ENCODE results near the gene FITM1. TPM values are rescaled to one million over a fixed set of nuclear protein-coding genes. Genes with fewer than 3 reads are reported as not detected.

FITM1 gene
- total RNA-seq, 1 donor from 2014 or later, result 0.59 TPM

- Mint-ChIP-seq H3K27ac (ENCODE audit: unreplicated experiment) (no peak overlapping the region), H3K9me3 (ENCODE audit: unreplicated experiment) (no peaks in the 10 kb centered on the region), H3K36me3 (ENCODE audit: low read depth, unreplicated experiment) (peaks cover 6% of the 10 kb centered on the region), H3K27me3 (ENCODE audit: unreplicated experiment) (peaks cover 11% of the 10 kb centered on the region), H3K4me1 (ENCODE audit: unreplicated experiment) (peaks cover 26% of the 10 kb centered on the region), H3K4me3 (ENCODE audit: unreplicated experiment) (no peak overlapping the region)
- no peak for DNase-seq (ENCODE audit: low spot score)
- TF ChIP-seq, protein P1, sequence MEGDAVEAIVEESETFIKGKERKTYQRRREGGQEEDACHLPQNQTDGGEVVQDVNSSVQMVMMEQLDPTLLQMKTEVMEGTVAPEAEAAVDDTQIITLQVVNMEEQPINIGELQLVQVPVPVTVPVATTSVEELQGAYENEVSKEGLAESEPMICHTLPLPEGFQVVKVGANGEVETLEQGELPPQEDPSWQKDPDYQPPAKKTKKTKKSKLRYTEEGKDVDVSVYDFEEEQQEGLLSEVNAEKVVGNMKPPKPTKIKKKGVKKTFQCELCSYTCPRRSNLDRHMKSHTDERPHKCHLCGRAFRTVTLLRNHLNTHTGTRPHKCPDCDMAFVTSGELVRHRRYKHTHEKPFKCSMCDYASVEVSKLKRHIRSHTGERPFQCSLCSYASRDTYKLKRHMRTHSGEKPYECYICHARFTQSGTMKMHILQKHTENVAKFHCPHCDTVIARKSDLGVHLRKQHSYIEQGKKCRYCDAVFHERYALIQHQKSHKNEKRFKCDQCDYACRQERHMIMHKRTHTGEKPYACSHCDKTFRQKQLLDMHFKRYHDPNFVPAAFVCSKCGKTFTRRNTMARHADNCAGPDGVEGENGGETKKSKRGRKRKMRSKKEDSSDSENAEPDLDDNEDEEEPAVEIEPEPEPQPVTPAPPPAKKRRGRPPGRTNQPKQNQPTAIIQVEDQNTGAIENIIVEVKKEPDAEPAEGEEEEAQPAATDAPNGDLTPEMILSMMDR (IDR thresholded peaks at IDR 0.05; ENCODE audit: unreplicated experiment), result no peak
These were observed 474 bp downstream of the FITM1 start for GRCh38 chr14:24130717-24131548.

GRCh38 chr14:24131549-24131966 lies 1.1 kb downstream of the FITM1 start:
- Mint-ChIP-seq H3K9me3 (ENCODE audit: unreplicated experiment) (no peaks in the 10 kb centered on the region), H3K36me3 (ENCODE audit: low read depth, unreplicated experiment) (peaks cover 6% of the 10 kb centered on the region), H3K4me3 (ENCODE audit: unreplicated experiment) (no peak overlapping the region), H3K4me1 (ENCODE audit: unreplicated experiment) (peaks cover 26% of the 10 kb centered on the region), H3K27ac (ENCODE audit: unreplicated experiment) (no peak overlapping the region), H3K27me3 (ENCODE audit: unreplicated experiment) (peaks cover 11% of the 10 kb centered on the region)
- TF ChIP-seq, protein P1 (IDR thresholded peaks at IDR 0.05; ENCODE audit: unreplicated experiment), result no peak
- DNase-seq (ENCODE audit: low spot score), result no peak

GRCh38 chr14:24132061-24132685 lies 1.7 kb downstream of the FITM1 start:
- H3K9me3 Mint-ChIP-seq (ENCODE audit: unreplicated experiment), result no peaks in the 10 kb centered on the region
- H3K4me3 Mint-ChIP-seq (ENCODE audit: unreplicated experiment), result no peak overlapping the region
- DNase-seq (ENCODE audit: low spot score), result no peak
- no peak overlapping the region for H3K27ac Mint-ChIP-seq (ENCODE audit: unreplicated experiment)
- peaks cover 11% of the 10 kb centered on the region for H3K27me3 Mint-ChIP-seq (ENCODE audit: unreplicated experiment)
- peaks cover 26% of the 10 kb centered on the region for H3K4me1 Mint-ChIP-seq (ENCODE audit: unreplicated experiment)
- H3K36me3 Mint-ChIP-seq (ENCODE audit: low read depth, unreplicated experiment), result peaks cover 6% of the 10 kb centered on the region
- TF ChIP-seq, protein P1 (IDR thresholded peaks at IDR 0.05; ENCODE audit: unreplicated experiment), result no peak

GRCh38 chr14:24132976-24133375 lies 2.5 kb downstream of the FITM1 start:
- DNase-seq (ENCODE audit: low spot score), result no peak
- H3K4me3 Mint-ChIP-seq (ENCODE audit: unreplicated experiment), result no peak overlapping the region
- peaks cover 6% of the 10 kb centered on the region for H3K36me3 Mint-ChIP-seq (ENCODE audit: low read depth, unreplicated experiment)
- peaks cover 11% of the 10 kb centered on the region for H3K27me3 Mint-ChIP-seq (ENCODE audit: unreplicated experiment)
- no peak overlapping the region for H3K27ac Mint-ChIP-seq (ENCODE audit: unreplicated experiment)
- peaks cover 26% of the 10 kb centered on the region for H3K4me1 Mint-ChIP-seq (ENCODE audit: unreplicated experiment)
- TF ChIP-seq, protein P1 (IDR thresholded peaks at IDR 0.05; ENCODE audit: unreplicated experiment), result no peak
- H3K9me3 Mint-ChIP-seq (ENCODE audit: unreplicated experiment), result no peaks in the 10 kb centered on the region

GRCh38 chr14:24133735-24134134 lies 3.3 kb downstream of the FITM1 start:
- TF ChIP-seq, protein P1 (IDR thresholded peaks at IDR 0.05; ENCODE audit: unreplicated experiment), result no peak
- no peak for DNase-seq (ENCODE audit: low spot score)
- Mint-ChIP-seq H3K4me3 (ENCODE audit: unreplicated experiment) (no peak overlapping the region), H3K36me3 (ENCODE audit: low read depth, unreplicated experiment) (peaks cover 6% of the 10 kb centered on the region), H3K27ac (ENCODE audit: unreplicated experiment) (no peak overlapping the region), H3K4me1 (ENCODE audit: unreplicated experiment) (peaks cover 26% of the 10 kb centered on the region), H3K27me3 (ENCODE audit: unreplicated experiment) (peaks cover 13% of the 10 kb centered on the region), H3K9me3 (ENCODE audit: unreplicated experiment) (no peaks in the 10 kb centered on the region)

All from endothelial cell (in vitro differentiated cells).